Hematopoietic multipotent progenitor cell treated with erythropoietin and hydrocortisone succinate and interleukin-3 and kit ligand, for 6 days (in vitro differentiated cells): ENCODE results near the gene SMCR8.
"Not testable (repeated sequence)": the region's sequence is repeated elsewhere in the genome, so short reads cannot be mapped to it uniquely, and the experiment has no call there.

Experiments
- DNase-seq: peaks from one replicate; pipeline ENCODE4 v3.0.0-alpha.2; 2015

Gene SMCR8, protein sequence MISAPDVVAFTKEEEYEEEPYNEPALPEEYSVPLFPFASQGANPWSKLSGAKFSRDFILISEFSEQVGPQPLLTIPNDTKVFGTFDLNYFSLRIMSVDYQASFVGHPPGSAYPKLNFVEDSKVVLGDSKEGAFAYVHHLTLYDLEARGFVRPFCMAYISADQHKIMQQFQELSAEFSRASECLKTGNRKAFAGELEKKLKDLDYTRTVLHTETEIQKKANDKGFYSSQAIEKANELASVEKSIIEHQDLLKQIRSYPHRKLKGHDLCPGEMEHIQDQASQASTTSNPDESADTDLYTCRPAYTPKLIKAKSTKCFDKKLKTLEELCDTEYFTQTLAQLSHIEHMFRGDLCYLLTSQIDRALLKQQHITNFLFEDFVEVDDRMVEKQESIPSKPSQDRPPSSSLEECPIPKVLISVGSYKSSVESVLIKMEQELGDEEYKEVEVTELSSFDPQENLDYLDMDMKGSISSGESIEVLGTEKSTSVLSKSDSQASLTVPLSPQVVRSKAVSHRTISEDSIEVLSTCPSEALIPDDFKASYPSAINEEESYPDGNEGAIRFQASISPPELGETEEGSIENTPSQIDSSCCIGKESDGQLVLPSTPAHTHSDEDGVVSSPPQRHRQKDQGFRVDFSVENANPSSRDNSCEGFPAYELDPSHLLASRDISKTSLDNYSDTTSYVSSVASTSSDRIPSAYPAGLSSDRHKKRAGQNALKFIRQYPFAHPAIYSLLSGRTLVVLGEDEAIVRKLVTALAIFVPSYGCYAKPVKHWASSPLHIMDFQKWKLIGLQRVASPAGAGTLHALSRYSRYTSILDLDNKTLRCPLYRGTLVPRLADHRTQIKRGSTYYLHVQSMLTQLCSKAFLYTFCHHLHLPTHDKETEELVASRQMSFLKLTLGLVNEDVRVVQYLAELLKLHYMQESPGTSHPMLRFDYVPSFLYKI

DNA sequence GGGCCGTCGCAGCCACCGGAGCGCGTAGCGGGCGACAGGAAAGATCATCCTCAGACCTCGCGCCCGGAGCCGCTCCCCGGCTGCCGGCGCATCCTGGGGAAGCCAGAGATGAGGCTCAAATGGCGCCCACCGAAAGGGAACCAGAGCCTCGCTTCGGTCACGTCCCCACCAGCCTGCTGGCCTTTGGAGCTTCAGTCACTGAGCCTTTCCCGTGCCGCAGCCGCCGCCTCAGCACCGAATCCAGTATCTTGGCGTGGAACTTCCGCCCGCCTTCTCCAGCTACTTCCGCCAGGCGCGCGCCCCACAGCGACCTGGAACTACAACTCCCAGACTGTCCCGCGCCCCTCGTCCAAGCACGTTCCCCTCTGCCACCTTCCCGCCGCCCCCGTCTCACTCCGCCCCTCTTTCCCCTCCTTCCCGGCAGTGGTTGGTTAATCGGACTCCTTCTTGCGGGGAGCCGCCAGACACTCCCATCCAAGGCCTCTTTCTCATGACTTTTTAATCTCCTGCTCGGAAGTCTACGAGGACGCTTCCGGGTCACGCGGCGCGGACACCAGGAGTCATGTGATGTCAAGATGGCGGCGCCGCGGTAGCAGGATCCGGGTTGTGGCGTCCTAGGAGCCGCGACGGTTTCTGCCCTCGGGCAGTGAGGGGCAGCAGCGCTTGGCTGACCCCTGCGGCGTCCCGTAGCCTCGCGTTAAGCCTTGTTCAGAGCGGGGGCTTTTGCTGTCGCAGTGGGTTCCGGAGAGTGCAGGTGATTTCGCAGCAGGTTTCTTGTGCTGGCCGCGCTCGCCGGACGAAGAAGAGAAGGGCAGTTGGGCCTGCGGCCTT, at the start of gene SMCR8, which contains the start of gene TOP3A:
SMCR8 (plus strand) TSS at position 563 of the 831 bp plus-strand sequence. CDS start 497 bp downstream, outside the sequence.
TOP3A (minus strand) TSS at position 264 of the 831 bp plus-strand sequence; CDS start at position 48, 216 bp downstream.
- peak; percentile 99 for DNase-seq

DNA sequence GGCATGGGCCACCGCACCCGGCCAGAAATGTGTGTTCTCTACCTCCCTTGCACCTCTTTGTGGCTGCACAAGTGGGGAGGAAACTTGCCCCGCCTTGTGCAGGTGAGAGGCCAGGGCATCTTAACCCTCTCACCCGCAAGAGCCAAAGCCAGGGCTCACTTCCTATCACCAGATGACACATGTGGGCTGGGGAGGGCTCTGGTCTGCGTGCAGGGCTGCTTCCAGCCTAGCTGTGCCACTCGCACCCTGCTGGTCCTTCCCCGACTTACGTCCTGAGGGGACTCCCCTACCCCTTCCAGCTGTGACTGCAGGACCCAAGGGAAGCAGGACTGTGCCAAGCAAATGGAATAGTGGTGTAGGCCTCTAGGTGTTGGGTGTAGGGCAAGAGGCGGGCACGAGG, 47.7 kb upstream of the SMCR8 start:
- no peak for DNase-seq

DNA sequence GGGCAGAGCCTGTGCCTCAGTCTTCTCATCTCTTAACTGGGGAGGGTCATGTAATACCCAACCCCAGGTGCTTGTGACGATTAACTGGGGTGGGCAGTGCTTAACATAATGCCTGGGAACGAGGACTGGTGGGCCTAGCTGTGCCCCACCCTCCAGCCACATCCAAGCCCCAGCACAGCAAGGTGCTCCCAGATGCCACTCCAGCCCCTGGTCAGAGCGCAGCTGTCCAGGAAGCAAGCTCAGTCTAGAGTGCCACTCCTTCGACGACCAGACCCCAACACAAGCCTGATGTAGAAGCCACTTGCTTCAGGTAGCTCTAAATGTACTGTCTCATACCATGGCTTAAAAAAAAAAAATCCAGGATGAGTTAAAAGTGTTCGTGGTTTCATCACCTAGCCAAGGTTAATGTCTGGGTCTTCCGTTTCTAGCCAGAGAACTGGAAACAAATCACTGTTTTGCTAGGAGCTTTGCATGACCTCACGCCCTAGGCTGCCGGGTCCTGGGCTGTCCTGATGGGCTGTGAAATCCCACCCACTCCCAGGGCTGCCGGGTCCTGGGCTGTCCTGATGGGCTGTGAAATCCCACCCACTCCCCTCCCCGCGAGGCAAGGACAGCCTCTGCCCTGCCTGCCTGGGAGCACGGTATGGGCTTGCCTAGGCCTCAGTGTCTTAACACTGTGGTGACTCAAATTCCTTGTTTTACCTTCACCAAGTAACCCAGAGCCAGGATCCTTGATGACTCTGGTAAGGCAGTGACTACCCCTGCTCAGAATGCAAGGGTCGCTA, 47.0 kb upstream of the SMCR8 start:
- DNase-seq, result no peak

DNA sequence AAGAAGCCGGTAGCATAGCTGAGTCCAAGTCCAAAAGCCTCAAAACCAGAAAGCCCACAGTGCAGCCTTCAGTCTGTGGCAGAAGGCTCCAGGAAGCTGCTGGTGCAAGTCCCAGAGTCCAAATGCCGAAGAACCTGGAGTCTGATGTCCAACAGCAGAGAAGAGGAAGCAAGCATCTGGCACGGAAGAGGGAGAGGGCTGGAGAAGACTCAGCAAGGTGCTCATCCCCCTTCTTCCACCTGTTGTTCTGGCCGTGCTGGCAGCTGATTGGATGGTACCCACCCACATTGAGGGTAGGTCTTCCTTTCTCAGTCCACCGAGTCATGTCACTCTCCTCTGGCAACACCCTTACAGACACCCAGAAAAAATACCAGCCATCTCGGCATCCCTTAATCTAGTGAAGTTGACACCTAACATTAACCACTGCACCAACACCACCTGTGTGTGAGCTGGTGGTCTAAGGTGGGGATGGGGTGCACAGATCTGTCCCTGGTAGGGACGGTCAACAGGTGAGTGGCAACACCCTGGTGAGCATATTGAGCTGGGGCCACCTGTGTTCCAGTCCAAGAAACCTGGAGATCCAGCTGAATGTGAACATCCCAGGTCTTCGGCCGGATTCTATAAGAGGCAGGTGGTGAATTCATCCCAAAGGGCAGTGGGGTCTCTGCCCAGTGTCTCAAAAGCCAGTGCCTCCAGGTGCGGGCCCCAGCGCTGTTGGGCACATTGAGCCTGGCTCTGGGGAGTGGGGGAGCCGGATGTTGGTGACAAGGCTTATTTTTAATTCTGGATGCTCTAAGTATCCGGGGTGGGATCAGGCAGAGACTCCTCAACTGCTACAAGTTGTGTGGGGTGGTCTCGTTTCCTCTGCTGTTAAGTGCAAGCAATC, 44.8 kb upstream of the SMCR8 start:
- no peak for DNase-seq

DNA sequence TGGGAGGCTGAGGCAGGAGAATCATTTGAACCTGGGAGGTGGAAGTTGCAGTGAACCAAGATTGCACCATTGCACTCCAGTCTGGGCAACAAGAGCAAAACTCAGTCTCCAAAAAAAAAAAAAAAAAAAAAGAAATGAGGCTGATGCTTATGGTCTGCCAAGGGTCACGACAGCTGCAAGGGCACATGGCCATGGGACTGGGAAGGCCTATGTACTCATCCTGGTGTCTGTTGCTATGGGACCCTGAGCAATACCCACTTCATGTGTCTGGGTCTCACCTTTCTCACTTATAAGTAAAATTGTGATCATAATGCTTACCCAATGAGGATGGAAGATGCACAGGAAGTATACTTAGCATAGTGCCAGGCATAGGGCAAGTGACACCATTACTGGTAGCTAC, 38.0 kb upstream of the SMCR8 start:
- no peak for DNase-seq

DNA sequence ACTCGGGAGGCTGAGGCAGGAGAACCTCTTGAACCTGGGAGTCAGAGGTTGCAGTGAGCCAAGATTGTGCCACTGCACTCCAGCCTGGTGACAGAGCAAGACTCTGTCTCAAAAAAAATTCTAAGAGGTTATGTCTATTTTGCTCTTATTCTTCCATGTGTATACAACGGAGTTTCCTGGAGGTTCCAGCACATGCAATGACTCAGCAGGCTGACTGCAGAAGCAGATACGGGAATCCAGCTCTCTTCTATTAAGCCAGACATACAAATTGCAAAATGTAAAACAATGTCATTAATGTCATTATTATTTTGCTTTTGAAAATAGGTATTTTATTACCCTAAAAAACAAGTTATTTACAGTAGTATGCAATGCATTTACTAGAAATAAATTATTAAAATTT, 36.2 kb upstream of the SMCR8 start:
- no peak for DNase-seq

DNA sequence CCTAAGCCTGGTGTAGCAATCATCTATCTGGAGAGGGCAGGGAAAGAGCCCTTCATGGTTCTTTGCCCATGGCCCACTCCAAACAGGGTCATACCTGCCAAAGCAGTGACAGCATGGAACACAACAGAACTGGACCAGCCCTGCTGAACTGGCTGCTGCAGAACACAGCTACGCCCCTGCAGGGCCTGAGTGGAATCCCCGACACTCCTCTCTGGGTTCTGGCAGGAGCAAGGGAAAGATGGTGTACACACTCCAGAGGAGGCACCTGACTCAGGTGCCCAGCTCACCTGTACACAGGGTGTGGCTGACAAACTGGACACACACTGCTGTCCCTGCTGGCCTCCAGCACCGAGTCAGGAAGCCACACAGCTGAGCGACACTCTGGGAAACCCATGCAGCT, 34.8 kb upstream of the SMCR8 start:
- no peak for DNase-seq

DNA sequence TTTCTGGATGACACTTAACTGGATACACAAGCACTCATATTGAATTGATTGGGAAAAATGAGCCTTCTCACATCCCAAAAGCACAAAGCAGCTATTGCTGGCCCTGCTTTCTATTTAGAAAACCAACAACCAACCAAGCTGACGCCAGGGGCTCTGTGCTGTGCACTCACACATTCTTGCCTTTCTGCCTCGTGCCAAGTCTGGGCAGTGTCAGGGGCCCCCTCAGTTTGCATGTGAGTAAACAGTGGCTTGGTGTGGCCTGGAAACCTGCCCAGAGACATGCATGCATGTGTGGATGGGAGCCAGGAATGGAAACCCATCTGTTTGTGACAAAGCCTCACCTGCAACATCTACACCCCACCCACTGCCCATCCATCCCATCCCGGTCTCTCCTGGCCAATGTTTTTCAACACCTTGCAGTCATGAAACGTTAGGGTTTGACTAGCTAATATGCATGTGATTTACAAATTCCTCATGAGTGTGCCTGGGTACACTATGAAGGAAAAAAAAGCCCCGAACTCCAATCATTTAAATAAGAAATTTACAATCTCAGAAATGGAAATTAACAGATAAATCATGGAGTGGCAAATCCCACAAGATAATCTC, 34.2 kb upstream of the SMCR8 start:
- DNase-seq, result no peak

DNA sequence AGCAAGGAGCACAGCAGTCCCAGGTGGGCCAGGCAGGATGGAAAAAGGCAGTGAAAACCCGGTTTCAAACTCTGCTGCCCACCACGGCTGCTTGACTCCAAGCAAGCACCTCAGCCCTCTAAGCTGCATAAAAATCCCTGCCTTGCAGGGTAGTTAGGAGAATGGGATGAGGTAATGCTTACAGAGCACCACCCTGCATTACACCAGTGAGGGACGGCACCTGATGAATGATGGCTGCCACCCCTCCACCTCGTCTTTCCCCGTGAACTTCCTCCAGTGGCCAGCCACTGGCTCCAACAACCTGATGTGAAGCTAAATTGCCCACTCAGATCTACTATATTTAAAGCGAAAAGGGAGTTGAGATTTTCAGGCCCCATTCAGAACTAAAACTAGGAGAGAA, 33.3 kb upstream of the SMCR8 start:
- no peak for DNase-seq

DNA sequence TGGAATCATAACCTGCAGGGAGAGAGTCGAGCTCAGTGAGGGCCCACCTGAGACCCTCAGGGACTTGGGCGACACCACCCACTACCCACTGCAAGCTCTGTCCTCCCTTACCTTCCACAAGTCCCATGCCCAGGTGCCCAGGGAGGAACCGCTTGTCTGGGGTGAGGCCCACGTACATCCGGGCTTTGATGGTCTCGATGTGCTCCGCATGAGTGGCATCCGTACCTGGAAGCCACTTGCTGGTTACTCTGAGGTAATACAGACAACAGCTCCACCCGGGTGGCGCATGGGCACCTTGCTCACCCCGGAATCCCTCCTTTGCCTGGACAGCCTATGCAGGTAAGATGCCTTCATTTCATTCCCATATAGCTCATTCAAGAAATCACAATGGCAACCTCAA, 29.8 kb upstream of the SMCR8 start:
- no peak for DNase-seq

DNA sequence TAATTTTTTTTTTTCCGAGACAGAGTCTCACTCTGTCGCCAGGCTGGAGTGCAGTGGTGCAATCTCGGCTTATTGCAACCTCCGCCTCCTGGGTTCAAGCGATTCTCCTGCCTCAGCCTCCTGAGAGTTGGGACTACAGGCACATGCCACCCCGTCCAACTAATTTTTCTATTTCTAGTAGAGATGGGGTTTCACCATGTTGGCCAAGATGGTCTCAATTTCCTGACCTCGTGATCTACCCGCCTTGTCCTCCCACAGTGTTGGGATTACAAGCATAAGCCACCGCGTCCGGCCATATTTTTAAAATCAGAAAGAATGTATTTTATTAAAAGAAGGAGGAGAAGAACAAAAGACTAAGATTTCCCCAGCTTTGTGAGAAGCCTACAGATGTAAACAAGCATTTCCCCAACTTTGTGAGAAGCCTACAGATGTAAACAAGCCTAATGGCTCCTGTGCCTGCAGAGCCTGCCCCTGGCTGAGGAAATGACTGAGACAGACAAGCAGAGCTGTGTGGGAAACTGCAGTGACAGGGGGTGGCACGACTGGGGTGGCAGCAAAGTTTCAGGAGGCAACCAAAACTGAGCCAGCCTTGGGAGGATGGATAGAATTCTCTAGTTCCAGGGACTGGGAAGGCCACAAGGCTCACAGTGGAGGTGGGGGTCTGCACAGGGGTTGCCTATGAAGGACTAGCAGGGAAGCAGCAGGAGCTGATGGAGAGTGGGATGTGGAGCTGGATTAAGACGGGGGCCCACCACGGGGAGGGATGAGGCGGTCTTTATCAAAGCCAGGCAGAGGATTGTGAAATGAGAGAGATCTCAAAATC, 23.2 kb upstream of the SMCR8 start:
- no peak for DNase-seq

DNA sequence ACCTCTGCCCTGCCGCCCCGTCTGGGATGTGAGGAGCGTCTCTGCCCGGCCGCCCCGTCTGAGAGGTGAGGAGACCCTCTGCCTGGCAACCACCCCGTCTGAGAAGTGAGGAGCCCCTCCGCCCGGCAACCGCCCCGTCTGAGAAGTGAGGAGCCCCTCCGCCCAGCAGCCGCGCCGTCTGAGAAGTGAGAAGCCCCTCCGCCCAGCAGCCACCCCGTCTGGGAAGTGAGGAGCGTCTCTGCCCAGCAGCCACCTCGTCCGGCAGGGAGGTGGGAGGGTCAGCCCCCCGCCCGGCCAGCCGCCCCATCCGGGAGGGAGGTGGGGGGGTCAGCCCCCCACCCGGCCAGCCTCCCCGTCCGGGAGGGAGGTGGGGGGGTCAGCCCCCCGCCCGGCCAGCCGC, 17.0 kb upstream of the SMCR8 start:
- not testable (repeated sequence) for DNase-seq

DNA sequence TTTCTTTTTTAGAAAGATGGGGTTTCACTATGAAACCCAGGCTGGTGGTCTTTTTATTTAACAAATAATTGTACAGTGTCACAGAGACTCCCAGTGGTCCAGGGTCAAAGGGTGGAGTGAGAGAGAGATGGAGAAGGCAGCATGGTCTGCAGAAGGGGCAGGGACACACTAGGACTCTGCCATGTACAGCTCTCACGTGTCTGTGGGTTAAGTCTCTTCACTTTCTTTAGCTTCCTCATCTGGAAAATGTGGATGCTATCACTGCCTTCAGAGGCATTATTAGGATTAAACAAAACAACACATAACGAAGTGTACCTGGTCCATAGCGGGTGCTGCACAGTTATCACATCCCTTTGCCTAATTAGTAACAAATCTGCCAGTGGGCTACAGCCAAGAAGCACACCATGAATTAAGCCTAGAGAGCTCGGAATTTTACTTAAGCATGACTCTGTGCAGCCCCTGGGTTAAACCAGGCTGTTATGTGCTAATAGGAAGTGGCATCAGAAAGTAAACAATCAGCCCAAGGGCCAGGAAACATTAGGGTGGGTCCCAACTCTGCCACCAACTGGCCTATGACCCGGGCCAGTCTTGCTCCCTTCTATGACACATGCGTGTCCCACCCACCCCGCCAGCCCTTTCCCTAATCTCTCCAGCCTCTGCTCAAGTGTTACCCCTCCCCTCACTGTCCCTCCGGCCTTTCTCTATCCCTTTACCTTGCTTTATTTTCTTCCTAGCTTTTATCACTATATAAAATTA, 14.2 kb upstream of the SMCR8 start:
- DNase-seq, result no peak

DNA sequence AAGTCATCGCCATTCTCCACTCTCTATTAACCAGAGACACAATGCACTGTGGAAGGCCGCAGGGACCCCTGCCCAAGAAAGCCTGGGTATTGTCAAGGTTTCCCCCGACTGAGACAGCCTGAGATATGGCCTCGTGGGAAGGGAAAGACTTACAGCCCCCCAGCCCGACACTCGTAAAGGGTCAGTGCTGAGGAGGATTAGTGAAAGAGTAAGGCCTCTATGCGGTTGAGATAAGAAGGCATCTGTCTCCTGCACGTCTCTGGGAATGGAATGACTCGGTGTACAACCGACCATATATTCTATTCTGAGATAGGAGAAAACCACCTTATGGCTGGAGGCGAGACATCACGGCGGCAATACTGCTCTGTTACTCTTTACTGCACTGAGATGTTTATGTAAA, 11.9 kb upstream of the SMCR8 start:
- not testable (repeated sequence) for DNase-seq

DNA sequence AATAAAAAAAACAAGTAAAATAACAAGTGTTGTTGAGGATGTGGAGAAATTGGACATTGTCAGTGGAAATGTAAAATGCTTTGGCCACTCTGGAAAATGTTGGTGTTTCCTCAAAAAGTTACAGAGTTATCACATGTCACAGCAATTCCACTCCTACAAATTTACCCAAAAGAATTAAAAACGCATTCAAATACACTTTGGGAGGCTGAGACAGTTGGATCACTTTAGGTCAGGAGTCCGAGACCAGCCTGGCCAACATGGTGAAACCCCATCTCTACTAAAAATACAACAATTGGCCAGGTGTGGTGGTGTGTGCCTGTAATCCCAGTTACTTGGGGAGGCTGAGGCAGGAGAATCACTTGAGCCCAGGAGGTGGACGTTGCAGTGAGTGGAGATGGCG, 5.9 kb upstream of the SMCR8 start:
- no peak for DNase-seq

DNA sequence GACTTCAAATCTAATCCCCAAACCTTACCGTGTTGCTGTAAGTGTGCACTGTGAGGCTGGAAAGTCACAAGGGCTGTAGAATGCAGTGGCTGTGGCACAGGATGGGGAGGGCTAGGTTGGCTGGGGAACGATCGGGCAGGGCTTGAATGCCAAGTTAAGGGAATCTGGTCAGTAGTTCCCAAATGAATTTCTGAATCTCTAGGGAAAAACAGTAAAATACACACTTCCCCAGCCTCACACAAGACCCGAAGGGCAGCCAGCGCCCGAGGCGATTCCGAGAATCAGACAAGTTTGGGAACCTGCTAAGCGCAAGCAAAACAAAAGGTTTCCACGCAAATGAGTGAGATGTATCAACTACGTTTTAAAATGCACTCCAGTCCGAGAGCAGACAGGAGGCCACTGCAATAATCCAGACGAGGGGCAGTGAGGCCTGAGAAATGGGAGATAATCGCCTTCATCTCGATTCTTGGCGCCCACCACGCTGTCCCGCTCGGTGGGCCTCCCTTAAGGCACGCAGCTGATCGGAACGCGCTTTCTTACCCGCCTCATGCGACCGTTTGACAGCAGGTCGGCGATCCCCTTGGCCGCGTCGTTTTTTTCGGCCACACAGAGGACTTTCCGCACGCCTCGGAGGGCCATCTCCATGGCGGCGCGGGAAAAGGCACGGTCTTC, 898 bp upstream of the SMCR8 start:
- DNase-seq, result peak; percentile 46

DNA sequence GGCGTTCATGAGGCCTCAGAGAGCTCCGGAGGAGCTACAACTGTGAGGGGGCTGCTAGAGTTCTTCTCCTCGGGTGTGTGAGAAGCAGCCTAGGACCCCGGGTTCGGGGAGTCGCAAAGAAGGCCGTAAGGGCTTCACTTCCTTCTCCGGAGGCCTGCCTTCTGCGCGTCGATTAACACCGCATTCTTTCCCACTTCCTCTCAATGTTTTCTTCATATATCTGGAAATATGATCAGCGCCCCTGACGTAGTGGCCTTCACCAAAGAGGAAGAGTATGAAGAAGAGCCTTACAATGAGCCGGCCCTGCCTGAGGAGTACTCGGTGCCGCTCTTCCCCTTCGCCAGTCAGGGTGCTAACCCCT, 449 bp downstream of the SMCR8 start:
- DNase-seq, result peak; percentile 75

DNA sequence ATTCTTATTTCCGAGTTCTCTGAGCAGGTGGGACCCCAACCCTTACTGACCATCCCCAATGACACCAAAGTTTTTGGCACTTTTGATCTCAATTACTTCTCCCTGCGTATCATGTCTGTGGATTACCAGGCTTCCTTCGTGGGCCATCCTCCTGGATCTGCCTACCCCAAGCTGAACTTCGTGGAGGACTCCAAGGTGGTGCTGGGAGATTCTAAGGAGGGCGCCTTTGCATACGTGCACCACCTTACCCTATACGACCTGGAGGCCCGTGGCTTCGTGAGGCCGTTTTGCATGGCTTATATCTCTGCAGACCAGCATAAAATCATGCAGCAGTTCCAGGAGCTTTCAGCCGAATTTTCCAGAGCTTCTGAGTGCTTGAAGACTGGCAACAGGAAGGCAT, 868 bp downstream of the SMCR8 start:
- no peak for DNase-seq
